GM10266 (cell line): ENCODE results near the gene HOXA3.

Experiments used
- DNase-seq: peaks from one replicate; pipeline ENCODE4 v3.0.0; 2012; ENCODE audit errors: extremely low spot score
- CTCF ChIP-seq: IDR thresholded peaks from 2 replicates; pipeline ENCODE4 v1.5.1; 2012; ENCODE audit warnings: mild to moderate bottlenecking, low read depth; ENCODE audit not compliant: control insufficient read depth, insufficient read depth; ENCODE audit errors: missing control alignments

HOXA3 gene

GRCh38 chr7:27173956-27174873 is 21.8 kb upstream of the HOXA3 start, which contains the start of gene HOXA10:
HOXA10 (minus strand) TSS chr7:27174320; CDS start chr7:27174306, 14 bp downstream.
- TF ChIP-seq CTCF, result no peak
- no peak for DNase-seq

- TF ChIP-seq CTCF, result no peak
- no peak for DNase-seq
Observed at GRCh38 chr7:27173511-27173955, 21.1 kb upstream of the HOXA3 start.

GRCh38 chr7:27172823-27173510 is 20.6 kb upstream of the HOXA3 start:
- TF ChIP-seq CTCF, result no peak

GRCh38 chr7:27172315-27172774 is 20.0 kb upstream of the HOXA3 start:
- TF ChIP-seq CTCF, result no peak
- DNase-seq, result no peak

More at GRCh38 chr7:27172823-27173510, 20.6 kb upstream of the HOXA3 start:
- DNase-seq, result no peak

- TF ChIP-seq CTCF, result no peak
- no peak for DNase-seq
Observed at GRCh38 chr7:27171637-27172314, 19.4 kb upstream of the HOXA3 start.

- no peak for DNase-seq
- TF ChIP-seq CTCF, result no peak
Observed at GRCh38 chr7:27171325-27171636, 18.9 kb upstream of the HOXA3 start.
